Thyroid gland (tissue), 4 donors: ENCODE results near the gene TTN. TPM values are rescaled to one million over a fixed set of nuclear protein-coding genes. Genes with fewer than 3 reads are reported as not detected.

Experiments used
- DNase-seq, 2 donors: peaks; one replicate each; pipeline ENCODE4 v3.0.0-alpha.2; 2019
- H3K27ac ChIP-seq, 3 donors: fragments of 200-600 bp; sonication (generic); 1 replicate in 2 of 3; 2 replicates in 1 of 3; pipeline ENCODE4 v1.5.1; 2016 to 2019; ENCODE audit warnings: mild to moderate bottlenecking in 1 of 3, moderate library complexity in 1 of 3
- H3K27me3 ChIP-seq: fragments of 200-600 bp; sonication (generic); one replicate; pipeline ENCODE4 v1.5.1; 2019
- H3K36me3 ChIP-seq, 2 donors: fragments of 200-600 bp; sonication (generic); one replicate each; pipeline ENCODE4 v1.5.1; 2016 to 2019
- H3K4me1 ChIP-seq, 2 donors: fragments of 200-600 bp; sonication (generic); one replicate each; pipeline ENCODE4 v1.5.1; 2017 to 2019
- H3K4me3 ChIP-seq, 3 donors: fragments of 200-600 bp; sonication (generic); replicated peaks in 1 of 3; 1 replicate in 2 of 3; 2 replicates in 1 of 3; pipeline ENCODE4 v1.5.1; 2016; ENCODE audit warnings: mild to moderate bottlenecking in 1 of 3
- H3K9me3 ChIP-seq: fragments of 200-600 bp; sonication (generic); one replicate; pipeline ENCODE4 v1.5.1; 2017
- CTCF ChIP-seq, 6 experiments: fragments of 200-600 bp in 3 of 6; fragments of 450-650 bp in 3 of 6; sonication (generic) in 3 of 6; IDR thresholded peaks; one replicate each; pipeline ENCODE4 v1.5.1; 2016 to 2019; ENCODE audit warnings: antibody characterized with exemption in 6 of 6, mild to moderate bottlenecking in 2 of 6, inconsistent platforms in 1 of 6, moderate library complexity in 1 of 6
- POLR2A ChIP-seq, 2 donors: fragments of 450-650 bp; IDR thresholded peaks; one replicate each; pipeline ENCODE4 v1.6.1; 2017; ENCODE audit warnings: antibody characterized with exemption in 2 of 2, mild to moderate bottlenecking in 2 of 2, moderate library complexity in 1 of 2
- whole genome bisulfite sequencing, 2 donors: methylation state at CpG; one replicate each; pipeline ENCODE4 v1.1.5; 2017; 5-methylcytosine and 5-hydroxymethylcytosine counted together
- intact Hi-C: fragments of 100-400 bp; cut with DNase I; formaldehyde crosslinking; loops from one replicate; pipeline ENCODE4 v1.15.1; 2023
- total RNA-seq, 4 donors: library from RNA; depleted of rRNA; stranded (reverse); fragments of >200 nt; gene quantifications; one replicate each; pipeline ENCODE4 v1.2.3, GENCODE V29; 2016

Gene TTN
- total RNA-seq, 4 donors from 2014 or later = 6.3 to 11.3 (median 10.3) TPM

GRCh38 chr2:178833382-178833781 lies 26.2 kb upstream of the TTN start:
- Histone ChIP-seq H3K4me3 (no peak overlapping the region), H3K27me3 (no peaks in the 10 kb centered on the region), H3K9me3 (no peaks in the 10 kb centered on the region), H3K4me1 (no peaks in the 10 kb centered on the region), H3K36me3 (no peaks in the 10 kb centered on the region), H3K27ac (no peak overlapping the region)
- TF ChIP-seq CTCF (IDR thresholded peaks at IDR 0.05) = no peak
- intact Hi-C loops = no loop called here
- DNase-seq = no peak
- WGBS, 2 donors = 88 to 90% methylated on average over 5 of the region's 5 CpGs

- H3K27ac ChIP-seq = no peak overlapping the region
- H3K9me3 ChIP-seq = no peaks in the 10 kb centered on the region
Measured at GRCh38 chr2:178830451-178830850, 23.2 kb upstream of the TTN start.

DNA sequence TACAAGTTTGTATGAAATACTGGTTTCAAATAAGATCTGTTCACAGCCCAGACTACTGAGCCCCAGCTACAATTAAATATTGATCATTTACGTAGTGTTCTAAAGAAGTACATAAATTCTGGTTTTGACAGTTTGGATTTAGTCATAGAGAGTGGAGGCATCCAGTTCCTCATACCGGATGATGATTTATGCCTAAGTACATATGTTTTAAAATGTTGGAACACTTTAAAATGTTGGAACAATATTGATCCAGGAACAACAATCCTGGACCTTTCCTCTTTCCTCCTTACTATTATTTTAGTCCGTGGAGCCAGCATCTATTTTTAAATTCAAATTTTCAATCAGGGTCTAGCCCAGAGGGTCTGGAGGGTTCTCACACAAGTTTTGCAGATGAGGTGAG lies 22.8 kb upstream of the TTN start:
- DNase-seq = no peak
- Histone ChIP-seq H3K4me1 (no peaks in the 10 kb centered on the region), H3K9me3 (no peaks in the 10 kb centered on the region), H3K27me3 (no peaks in the 10 kb centered on the region), H3K4me3 (no peak overlapping the region), H3K36me3 (no peaks in the 10 kb centered on the region), H3K27ac (no peak overlapping the region)
- TF ChIP-seq POLR2A (IDR thresholded peaks at IDR 0.05) = no peak
- no peak for TF ChIP-seq CTCF (IDR thresholded peaks at IDR 0.05)
- WGBS, 2 donors = 74 to 77% methylated on average over 3 of the region's 3 CpGs
- intact Hi-C loops = no loop called here

More at GRCh38 chr2:178830451-178830850, 23.2 kb upstream of the TTN start:
- no peak for TF ChIP-seq CTCF (IDR thresholded peaks at IDR 0.05)
- TF ChIP-seq POLR2A (IDR thresholded peaks at IDR 0.05) = no peak
- Histone ChIP-seq H3K36me3 (no peaks in the 10 kb centered on the region), H3K4me1 (no peaks in the 10 kb centered on the region), H3K27me3 (no peaks in the 10 kb centered on the region), H3K4me3 (no peak overlapping the region)
- 56 to 65% methylated on average over 2 of the region's 2 CpGs for WGBS, 2 donors
- intact Hi-C loops = no loop called here
- DNase-seq = no peak

DNA sequence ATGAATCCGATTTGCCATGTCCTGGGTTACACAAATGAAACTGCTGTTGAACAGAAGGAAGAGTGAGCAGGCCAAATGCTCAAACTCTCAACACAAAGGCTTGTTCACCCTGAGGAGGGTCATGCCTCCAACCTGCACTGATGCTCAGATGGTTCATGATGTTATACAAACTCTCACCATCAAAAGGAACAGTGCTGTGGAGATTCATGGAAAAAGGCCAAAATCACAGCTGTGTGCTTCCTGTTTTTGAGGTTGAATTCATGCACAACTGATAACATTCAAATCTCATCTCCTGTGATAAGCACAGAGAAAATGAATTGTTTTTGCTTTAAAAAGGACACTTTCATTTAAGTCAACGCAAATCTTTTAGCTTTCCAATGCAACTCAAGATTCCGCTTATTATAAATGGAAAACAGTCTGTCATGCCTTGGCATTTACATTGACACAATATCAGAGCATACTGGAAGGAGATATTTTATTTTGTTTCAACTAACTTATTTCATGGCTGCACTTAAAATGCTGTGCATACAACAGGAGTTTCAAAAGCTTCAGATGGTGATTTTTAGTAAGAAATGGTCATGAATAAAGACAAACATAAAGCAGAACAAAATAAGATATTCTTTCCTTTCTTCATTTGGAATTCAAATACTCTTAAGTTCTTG lies 22.2 kb upstream of the TTN start:
- no peak overlapping the region for H3K27ac ChIP-seq
- H3K27me3 ChIP-seq = no peaks in the 10 kb centered on the region
- intact Hi-C loops = no loop called here
- no peaks in the 10 kb centered on the region for H3K4me1 ChIP-seq
- no peak for DNase-seq
- TF ChIP-seq CTCF (IDR thresholded peaks at IDR 0.05) (no peak), POLR2A (IDR thresholded peaks at IDR 0.05) (no peak)
- no peak overlapping the region for H3K4me3 ChIP-seq
- H3K9me3 ChIP-seq = no peaks in the 10 kb centered on the region
- WGBS, 2 donors = 78 to 80% methylated on average over 3 of the region's 3 CpGs
- no peaks in the 10 kb centered on the region for H3K36me3 ChIP-seq

DNA sequence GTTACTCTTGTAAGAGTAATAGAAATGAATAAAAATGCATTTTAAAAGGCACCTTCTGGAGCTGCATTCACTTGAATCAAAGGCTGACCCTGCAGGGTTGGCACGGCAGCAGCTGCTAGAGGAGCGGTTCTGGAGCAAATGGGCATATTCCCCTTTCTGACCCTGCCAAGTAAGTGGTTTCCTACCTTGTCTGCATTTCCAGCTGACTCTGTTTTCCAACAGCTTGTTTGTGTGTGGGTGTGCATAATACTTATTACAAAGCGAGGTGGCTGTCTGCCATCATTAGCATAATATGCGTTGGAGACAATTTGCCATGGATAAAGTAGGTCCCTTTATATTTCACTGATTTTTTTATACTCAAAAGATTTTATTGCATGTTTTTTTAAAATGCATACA lies 21.3 kb upstream of the TTN start:
- H3K9me3 ChIP-seq = no peaks in the 10 kb centered on the region
- H3K27ac ChIP-seq = no peak overlapping the region
- 76 to 79% methylated on average over 4 of the region's 4 CpGs for WGBS, 2 donors
- no peak for DNase-seq
- H3K27me3 ChIP-seq = no peaks in the 10 kb centered on the region
- TF ChIP-seq POLR2A (IDR thresholded peaks at IDR 0.05) (no peak), CTCF (IDR thresholded peaks at IDR 0.05) (no peak)
- H3K4me3 ChIP-seq = no peak overlapping the region
- H3K36me3 ChIP-seq = no peaks in the 10 kb centered on the region
- intact Hi-C loops = no loop called here
- H3K4me1 ChIP-seq = no peaks in the 10 kb centered on the region
